MM.1S (cell line): ENCODE results near the gene VRK2.

ENCODE experiments used
- DNase-seq: peaks from one replicate; pipeline ENCODE4 v3.0.0-alpha.2; 2015
- H2AFZ ChIP-seq: fragments of 300-600 bp; sonication (generic); 2 replicates; pipeline ENCODE4 v1.6.0; 2016; ENCODE audit warnings: antibody characterized with exemption, low read length
- H3F3A ChIP-seq: fragments of 300-600 bp; sonication (generic); 2 replicates; pipeline ENCODE4 v1.6.1; 2016; ENCODE audit warnings: mild to moderate bottlenecking, antibody characterized with exemption, low read length, moderate library complexity, mixed read lengths; ENCODE audit not compliant: insufficient read depth
- H3K27ac ChIP-seq: fragments of 300-600 bp; sonication (generic); 2 replicates; pipeline ENCODE4 v1.5.1; 2016; ENCODE audit warnings: mild to moderate bottlenecking, low read length
- H3K27me3 ChIP-seq: fragments of 300-600 bp; sonication (generic); replicated peaks from 2 replicates; pipeline ENCODE4 v1.6.0; 2016; ENCODE audit warnings: low read length; ENCODE audit not compliant: insufficient read depth
- H3K36me3 ChIP-seq: fragments of 300-600 bp; sonication (generic); replicated peaks from 2 replicates; pipeline ENCODE4 v1.6.1; 2016; ENCODE audit warnings: mild to moderate bottlenecking, low read length, mixed read lengths; ENCODE audit not compliant: insufficient read depth
- H3K4me1 ChIP-seq: fragments of 300-600 bp; sonication (generic); 2 replicates; pipeline ENCODE4 v1.6.1; 2016; ENCODE audit warnings: low read length, mixed read lengths
- H3K4me2 ChIP-seq: fragments of 300-600 bp; sonication (generic); 2 replicates; pipeline ENCODE4 v1.6.0; 2016; ENCODE audit warnings: low read depth, low read length
- H3K4me3 ChIP-seq: fragments of 300-600 bp; sonication (generic); 2 replicates; pipeline ENCODE4 v1.5.1; 2016; ENCODE audit warnings: low read length, mixed read lengths
- H3K79me2 ChIP-seq: fragments of 300-600 bp; sonication (generic); 2 replicates; pipeline ENCODE4 v1.6.1; 2016; ENCODE audit warnings: mixed run types, low read length, mixed read lengths
- H3K9ac ChIP-seq: fragments of 300-600 bp; sonication (generic); 2 replicates; pipeline ENCODE4 v1.6.1; 2016; ENCODE audit warnings: low read length, mixed read lengths
- H3K9me2 ChIP-seq: fragments of 300-600 bp; sonication (generic); replicated peaks from 2 replicates; pipeline ENCODE4 v1.6.1; 2016; ENCODE audit warnings: mild to moderate bottlenecking, low read length, mixed read lengths; ENCODE audit not compliant: insufficient read depth
- H3K9me3 ChIP-seq: fragments of 300-600 bp; sonication (generic); replicated peaks from 2 replicates; pipeline ENCODE4 v1.6.1; 2016; ENCODE audit warnings: mild to moderate bottlenecking, low read length, mixed read lengths; ENCODE audit not compliant: insufficient read depth
- H4K20me1 ChIP-seq: fragments of 300-600 bp; sonication (generic); 2 replicates; pipeline ENCODE4 v1.6.1; 2016; ENCODE audit warnings: mild to moderate bottlenecking, low read length, moderate library complexity, mixed read lengths; ENCODE audit not compliant: insufficient read depth
- CTCF ChIP-seq: fragments of 300-600 bp; sonication (generic); IDR thresholded peaks from 2 replicates; pipeline ENCODE4 v1.5.1; 2016; ENCODE audit warnings: antibody characterized with exemption, low read length, mixed read lengths
- EZH2 ChIP-seq: fragments of 300-600 bp; sonication (generic); optimal IDR thresholded peaks from 2 replicates; pipeline ENCODE3; 2017; ENCODE audit warnings: low read depth, mild to moderate bottlenecking, antibody characterized with exemption, low read length, mixed read lengths
- EZH2phosphoT487 ChIP-seq: fragments of 300-600 bp; sonication (generic); IDR thresholded peaks from 2 replicates; pipeline ENCODE4 v1.6.1; 2018; ENCODE audit warnings: antibody characterized with exemption, low read length

VRK2 gene

GRCh38 chr2:58127111-58127510 lies 80.5 kb downstream of the VRK2 start:
- Histone ChIP-seq H3K4me3 (no peak overlapping the region), H3K79me2 (no peaks in the 10 kb centered on the region), H3K4me2 (no peak overlapping the region), H3K27me3 (no peaks in the 10 kb centered on the region), H2AFZ (no peak overlapping the region), H3K9me3 (no peaks in the 10 kb centered on the region), H3K9ac (no peak overlapping the region), H3K4me1 (no peaks in the 10 kb centered on the region), H3K36me3 (no peaks in the 10 kb centered on the region), H3K9me2 (no peaks in the 10 kb centered on the region), H3F3A (no peaks in the 10 kb centered on the region), H3K27ac (no peak overlapping the region), H4K20me1 (no peaks in the 10 kb centered on the region)
- TF ChIP-seq CTCF = no peak
- no peak for TF ChIP-seq EZH2phosphoT487
- no peak for TF ChIP-seq EZH2
- no peak for DNase-seq

- TF ChIP-seq CTCF = no peak
- no peak for TF ChIP-seq EZH2
- TF ChIP-seq EZH2phosphoT487 = no peak
- H3K9me3 ChIP-seq = no peaks in the 10 kb centered on the region
- H3K4me3 ChIP-seq = no peak overlapping the region
- no peaks in the 10 kb centered on the region for H3K27me3 ChIP-seq
- no peaks in the 10 kb centered on the region for H4K20me1 ChIP-seq
- no peak for DNase-seq
- no peaks in the 10 kb centered on the region for H3K79me2 ChIP-seq
- no peaks in the 10 kb centered on the region for H3F3A ChIP-seq
- no peak overlapping the region for H3K9ac ChIP-seq
- no peaks in the 10 kb centered on the region for H3K36me3 ChIP-seq
- no peak overlapping the region for H3K27ac ChIP-seq
- no peaks in the 10 kb centered on the region for H3K4me1 ChIP-seq
- no peaks in the 10 kb centered on the region for H3K9me2 ChIP-seq
- H2AFZ ChIP-seq = no peak overlapping the region
- H3K4me2 ChIP-seq = no peak overlapping the region
These were observed 83.6 kb downstream of the VRK2 start for GRCh38 chr2:58130238-58130637.

DNA sequence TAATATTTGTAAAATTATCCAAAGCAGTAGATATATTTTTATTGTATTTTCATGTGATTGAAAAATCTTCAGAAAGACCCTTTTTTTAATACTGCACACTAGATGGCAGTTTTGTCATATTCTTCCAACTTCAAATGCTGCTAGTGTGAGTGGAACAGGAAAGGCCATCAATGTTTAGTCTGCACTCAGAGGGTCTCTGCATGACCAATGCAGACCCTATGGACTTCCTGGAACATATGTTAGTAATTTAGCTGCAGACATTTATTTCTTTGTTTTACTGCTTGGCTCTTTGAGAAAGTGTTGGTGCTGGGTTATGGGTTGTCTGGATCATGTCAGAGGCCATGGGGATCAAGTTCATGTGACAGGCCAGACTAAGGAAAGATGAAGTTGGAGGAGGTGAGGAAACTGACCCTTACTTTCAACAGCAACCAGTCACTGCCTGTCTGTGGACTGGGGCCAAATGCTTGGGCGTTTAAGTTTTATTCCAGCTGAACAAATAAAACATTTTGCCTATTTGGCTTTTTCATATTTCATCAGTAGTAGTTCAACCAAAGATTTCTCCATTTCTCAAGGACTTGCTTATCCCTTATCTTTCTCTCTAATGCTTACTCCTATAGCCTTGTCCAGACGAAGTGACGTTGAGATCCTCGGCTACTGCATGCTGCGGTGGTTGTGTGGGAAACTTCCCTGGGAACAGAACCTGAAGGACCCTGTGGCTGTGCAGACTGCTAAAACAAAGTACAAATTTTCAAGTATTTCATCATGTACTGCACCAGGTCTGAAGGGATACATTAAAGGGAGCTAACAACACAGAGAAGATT lies 84.8 kb downstream of the VRK2 start:
- no peaks in the 10 kb centered on the region for H3K9me2 ChIP-seq
- no peak overlapping the region for H3K27ac ChIP-seq
- DNase-seq = no peak
- H3K9me3 ChIP-seq = no peaks in the 10 kb centered on the region
- H3K4me2 ChIP-seq = no peak overlapping the region
- H3K4me1 ChIP-seq = no peaks in the 10 kb centered on the region
- no peaks in the 10 kb centered on the region for H3K27me3 ChIP-seq
- H3K4me3 ChIP-seq = no peak overlapping the region
- no peak for TF ChIP-seq EZH2
- TF ChIP-seq CTCF = 0 out of 2 replicates have a peak, but pooled peaks have one; percentile 9
- H4K20me1 ChIP-seq = no peaks in the 10 kb centered on the region
- H3K79me2 ChIP-seq = no peaks in the 10 kb centered on the region
- H3K9ac ChIP-seq = no peak overlapping the region
- no peak overlapping the region for H2AFZ ChIP-seq
- no peaks in the 10 kb centered on the region for H3K36me3 ChIP-seq
- no peaks in the 10 kb centered on the region for H3F3A ChIP-seq
